ENCODE measurements around the gene AOC1.

The AOC1 gene

DNA sequence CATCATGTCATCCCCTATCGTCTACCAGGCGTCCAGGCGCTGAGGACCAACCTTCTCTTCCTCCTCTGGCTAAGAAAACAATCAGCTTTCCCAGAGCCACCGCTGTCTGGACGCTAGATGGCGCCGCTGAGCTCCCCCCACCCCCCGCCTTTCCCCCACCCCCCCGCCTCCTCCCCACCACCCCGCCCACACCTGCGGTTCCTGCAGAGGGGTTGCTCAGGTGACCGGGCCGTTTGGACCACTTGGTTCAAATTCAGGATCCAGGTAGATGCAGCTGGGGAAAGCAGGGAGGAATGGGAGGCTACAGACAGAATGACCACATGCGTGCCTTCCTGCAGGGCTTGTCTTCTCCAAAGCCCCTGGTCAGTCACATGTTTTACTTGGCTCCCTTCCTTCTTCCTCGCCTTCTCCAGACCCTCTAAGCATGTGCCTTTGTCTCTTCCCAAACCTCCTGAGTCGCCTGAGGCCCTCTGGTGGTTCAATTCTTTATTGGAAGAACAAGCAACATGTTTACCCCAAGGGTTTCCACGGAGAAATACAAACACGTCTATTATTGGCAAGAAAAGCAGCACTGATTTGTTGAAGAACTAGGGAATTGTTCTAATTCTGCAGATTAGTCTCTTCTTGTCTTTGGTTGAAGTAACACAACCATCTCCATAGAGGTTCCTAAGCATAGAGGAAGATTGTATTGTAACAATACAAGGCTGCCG lies 24.7 kb downstream of the AOC1 start:
- no CpG with 5 or more reads among the region's 19 CpGs for WGBS (ENCODE audit: insufficient coverage, insufficient read length)
- Histone ChIP-seq H3K4me3 (ENCODE audit: low read length) (peak overlapping the region; percentile 2; the same call in 1 of the 2 replicates), H3K27ac (ENCODE audit: low read length) (no peak overlapping the region)

DNA sequence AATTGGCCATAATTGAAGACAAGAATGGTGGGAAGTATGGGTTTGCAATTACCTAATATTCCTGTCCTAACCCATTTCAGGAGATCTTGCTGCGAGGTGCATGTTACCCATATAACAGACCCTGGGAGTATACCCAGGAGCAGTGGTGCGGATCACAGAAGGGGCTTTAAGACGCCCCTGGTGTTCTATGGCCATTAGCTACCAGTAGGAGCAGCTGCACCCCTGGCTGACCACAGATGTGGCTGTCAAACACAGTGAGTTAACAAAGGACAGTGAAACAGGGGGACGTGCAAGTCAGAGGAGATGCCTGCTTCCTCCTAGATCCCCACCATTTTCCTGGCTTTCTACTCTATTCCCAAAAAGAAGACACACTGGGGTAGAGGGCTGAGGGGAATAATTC lies 25.2 kb downstream of the AOC1 start:
- no peak overlapping the region for H3K27ac ChIP-seq (ENCODE audit: low read length)
- no peak overlapping the region for H3K4me3 ChIP-seq (ENCODE audit: low read length)
- no CpG with 5 or more reads among the region's 4 CpGs for WGBS (ENCODE audit: insufficient coverage, insufficient read length)
- H3K9me3 ChIP-seq (ENCODE audit: control insufficient read depth, insufficient read depth, low read length) = no peaks in the 10 kb centered on the region
- no peak for DNase-seq (ENCODE audit: low read depth, low spot score)
- H3K4me1 ChIP-seq (ENCODE audit: control insufficient read depth, insufficient read depth, low read length) = no peaks in the 10 kb centered on the region
- no peaks in the 10 kb centered on the region for H3K27me3 ChIP-seq (ENCODE audit: control insufficient read depth, insufficient read depth, low read length)
- no peaks in the 10 kb centered on the region for H3K36me3 ChIP-seq (ENCODE audit: control insufficient read depth, insufficient read depth, low read length)

More for the DNA sequence above, 24.7 kb downstream of the AOC1 start:
- DNase-seq (ENCODE audit: low read depth, low spot score) = peak; percentile 72
- H3K9me3 ChIP-seq (ENCODE audit: control insufficient read depth, insufficient read depth, low read length) = no peaks in the 10 kb centered on the region
- H3K36me3 ChIP-seq (ENCODE audit: control insufficient read depth, insufficient read depth, low read length) = no peaks in the 10 kb centered on the region
- H3K27me3 ChIP-seq (ENCODE audit: control insufficient read depth, insufficient read depth, low read length) = no peaks in the 10 kb centered on the region
- no peaks in the 10 kb centered on the region for H3K4me1 ChIP-seq (ENCODE audit: control insufficient read depth, insufficient read depth, low read length)

DNA sequence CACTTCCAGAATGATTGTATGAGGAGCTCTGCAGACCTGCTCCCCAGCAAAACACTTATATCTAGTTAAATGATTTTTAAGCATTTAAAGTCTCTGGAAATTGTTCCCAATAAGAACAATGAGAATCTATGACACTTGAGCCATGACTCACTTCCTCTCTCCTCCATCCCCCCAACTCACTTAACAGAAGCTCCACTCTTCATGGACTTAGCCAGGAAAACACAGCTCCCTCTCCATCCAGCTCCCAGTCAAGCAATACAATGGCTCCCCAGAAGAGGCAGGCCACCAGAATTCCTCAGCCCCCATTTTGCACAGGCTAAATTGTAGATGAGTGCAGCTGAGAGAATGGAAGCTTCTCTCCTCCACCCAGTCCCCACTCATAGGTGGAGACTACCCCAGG lies 27.0 kb downstream of the AOC1 start:
- no peaks in the 10 kb centered on the region for H3K4me1 ChIP-seq (ENCODE audit: control insufficient read depth, insufficient read depth, low read length)
- no peak overlapping the region for H3K4me3 ChIP-seq (ENCODE audit: low read length)
- no peaks in the 10 kb centered on the region for H3K9me3 ChIP-seq (ENCODE audit: control insufficient read depth, insufficient read depth, low read length)
- no peak for DNase-seq (ENCODE audit: low read depth, low spot score)
- no peaks in the 10 kb centered on the region for H3K27me3 ChIP-seq (ENCODE audit: control insufficient read depth, insufficient read depth, low read length)
- no peaks in the 10 kb centered on the region for H3K36me3 ChIP-seq (ENCODE audit: control insufficient read depth, insufficient read depth, low read length)
- no peak overlapping the region for H3K27ac ChIP-seq (ENCODE audit: low read length)

DNA sequence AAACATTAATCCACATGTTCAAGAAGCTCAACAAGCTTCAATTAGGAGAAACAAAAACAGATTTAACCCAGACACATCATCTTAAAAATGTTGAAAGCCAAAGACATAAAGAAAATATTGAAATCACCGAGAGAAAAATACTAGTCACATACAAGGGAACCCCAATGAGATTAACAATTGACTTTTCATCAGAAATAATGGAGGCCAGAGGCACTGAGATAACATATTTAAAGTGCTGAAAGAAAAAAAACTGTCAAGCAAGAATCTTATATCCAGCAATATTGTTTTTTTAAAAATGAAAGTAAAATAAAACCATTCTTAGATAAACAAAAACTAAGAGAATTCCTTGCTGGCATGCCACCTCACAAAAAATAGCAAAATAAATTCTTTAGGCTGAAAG lies 28.9 kb downstream of the AOC1 start:
- no peaks in the 10 kb centered on the region for H3K4me1 ChIP-seq (ENCODE audit: control insufficient read depth, insufficient read depth, low read length)
- no peak for DNase-seq (ENCODE audit: low read depth, low spot score)
- H3K4me3 ChIP-seq (ENCODE audit: low read length) = no peak overlapping the region
- H3K27ac ChIP-seq (ENCODE audit: low read length) = no peak overlapping the region
- H3K9me3 ChIP-seq (ENCODE audit: control insufficient read depth, insufficient read depth, low read length) = no peaks in the 10 kb centered on the region
- no peaks in the 10 kb centered on the region for H3K27me3 ChIP-seq (ENCODE audit: control insufficient read depth, insufficient read depth, low read length)
- H3K36me3 ChIP-seq (ENCODE audit: control insufficient read depth, insufficient read depth, low read length) = no peaks in the 10 kb centered on the region
- no CpG with 5 or more reads among the region's 1 CpG for WGBS (ENCODE audit: insufficient coverage, insufficient read length)

DNA sequence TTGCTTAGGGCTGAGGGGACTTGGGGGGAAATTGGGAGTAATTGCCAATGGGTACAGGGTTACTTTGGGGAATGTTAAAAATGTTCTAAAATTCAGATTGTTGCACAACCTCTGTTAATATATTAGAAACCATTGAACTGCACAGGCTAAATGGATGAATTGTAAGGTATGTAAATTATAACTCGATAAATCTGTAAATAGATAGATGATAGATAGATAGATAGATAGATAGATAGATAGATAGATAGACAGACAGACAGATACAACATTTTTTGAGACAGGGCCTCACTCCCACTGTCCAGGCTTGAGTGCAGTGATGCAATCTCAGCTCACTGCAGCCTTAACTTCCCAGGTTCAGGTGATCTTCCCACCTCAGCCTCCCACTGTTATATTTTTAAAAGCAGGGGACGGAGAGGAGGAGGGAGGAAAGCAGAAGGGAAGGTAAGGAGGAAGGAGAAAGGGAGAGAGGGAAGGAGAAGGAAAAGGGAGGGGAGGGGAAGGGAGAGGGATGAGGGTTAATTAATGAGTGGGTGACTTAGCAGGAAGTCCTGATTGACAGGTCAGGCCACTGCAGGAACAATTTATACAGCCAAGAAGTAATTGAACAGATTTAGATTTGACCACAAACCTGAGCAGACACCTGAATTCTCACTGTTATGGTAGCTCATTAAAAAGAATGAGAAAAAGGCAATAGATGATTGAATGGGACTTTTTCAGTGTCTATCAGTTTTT lies 38.7 kb downstream of the AOC1 start:
- Histone ChIP-seq H3K4me1 (ENCODE audit: control insufficient read depth, insufficient read depth, low read length) (no peaks in the 10 kb centered on the region), H3K36me3 (ENCODE audit: control insufficient read depth, insufficient read depth, low read length) (no peaks in the 10 kb centered on the region), H3K27ac (ENCODE audit: low read length) (no peak overlapping the region), H3K9me3 (ENCODE audit: control insufficient read depth, insufficient read depth, low read length) (no peaks in the 10 kb centered on the region), H3K4me3 (ENCODE audit: low read length) (no peak overlapping the region), H3K27me3 (ENCODE audit: control insufficient read depth, insufficient read depth, low read length) (no peaks in the 10 kb centered on the region)
- WGBS (ENCODE audit: insufficient coverage, insufficient read length) = no CpG with 5 or more reads among the region's 2 CpGs
- DNase-seq (ENCODE audit: low read depth, low spot score) = no peak

DNA sequence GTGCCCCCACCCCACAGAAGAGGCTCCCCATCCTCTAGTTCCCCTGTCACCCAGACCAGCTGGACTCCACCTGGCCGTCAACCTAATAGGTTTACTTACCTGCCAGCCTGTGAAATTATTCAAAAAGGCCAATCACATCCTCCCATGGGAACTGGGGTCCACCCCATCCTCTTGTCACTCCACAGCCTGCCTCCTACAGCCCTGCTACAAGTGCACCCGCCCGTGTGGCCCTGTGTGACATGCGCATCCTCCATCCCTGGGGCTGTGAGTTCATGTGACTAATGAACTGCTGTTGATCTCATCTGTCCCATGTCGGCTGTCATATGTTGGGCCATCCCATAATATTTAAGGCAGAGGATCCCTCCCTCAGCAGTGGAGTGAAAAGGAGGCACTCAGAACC lies 39.4 kb downstream of the AOC1 start:
- no CpG with 5 or more reads among the region's 5 CpGs for WGBS (ENCODE audit: insufficient coverage, insufficient read length)
- Histone ChIP-seq H3K27me3 (ENCODE audit: control insufficient read depth, insufficient read depth, low read length) (no peaks in the 10 kb centered on the region), H3K4me3 (ENCODE audit: low read length) (no peak overlapping the region), H3K36me3 (ENCODE audit: control insufficient read depth, insufficient read depth, low read length) (no peaks in the 10 kb centered on the region), H3K4me1 (ENCODE audit: control insufficient read depth, insufficient read depth, low read length) (no peaks in the 10 kb centered on the region), H3K27ac (ENCODE audit: low read length) (no peak overlapping the region), H3K9me3 (ENCODE audit: control insufficient read depth, insufficient read depth, low read length) (no peaks in the 10 kb centered on the region)
- DNase-seq (ENCODE audit: low read depth, low spot score) = no peak

DNA sequence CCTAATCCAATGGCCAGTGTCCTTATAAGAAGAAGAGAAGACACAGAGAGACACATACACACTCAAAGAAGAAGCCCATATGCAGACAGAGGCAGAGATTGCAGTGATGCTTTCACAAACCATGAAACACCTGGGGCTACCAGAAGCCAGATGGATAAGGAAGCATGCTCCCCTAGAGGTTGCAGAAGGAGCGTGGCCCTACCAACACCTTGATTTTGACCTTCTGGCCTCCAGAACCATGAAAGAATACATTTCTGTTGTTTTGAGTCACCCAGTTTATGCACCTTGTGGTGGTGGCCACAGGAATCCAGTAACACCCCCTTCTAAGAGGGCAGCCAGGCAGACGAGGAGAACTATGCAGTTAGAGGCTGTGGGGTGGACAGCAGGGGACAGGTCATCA lies 43.5 kb downstream of the AOC1 start:
- Histone ChIP-seq H3K4me1 (ENCODE audit: control insufficient read depth, insufficient read depth, low read length) (no peaks in the 10 kb centered on the region), H3K27ac (ENCODE audit: low read length) (no peak overlapping the region), H3K36me3 (ENCODE audit: control insufficient read depth, insufficient read depth, low read length) (no peaks in the 10 kb centered on the region), H3K9me3 (ENCODE audit: control insufficient read depth, insufficient read depth, low read length) (no peaks in the 10 kb centered on the region), H3K27me3 (ENCODE audit: control insufficient read depth, insufficient read depth, low read length) (no peaks in the 10 kb centered on the region; the same call in 1 of the 2 replicates), H3K4me3 (ENCODE audit: low read length) (no peak overlapping the region)
- no CpG with 5 or more reads among the region's 2 CpGs for WGBS (ENCODE audit: insufficient coverage, insufficient read length)
- DNase-seq (ENCODE audit: low read depth, low spot score) = no peak

DNA sequence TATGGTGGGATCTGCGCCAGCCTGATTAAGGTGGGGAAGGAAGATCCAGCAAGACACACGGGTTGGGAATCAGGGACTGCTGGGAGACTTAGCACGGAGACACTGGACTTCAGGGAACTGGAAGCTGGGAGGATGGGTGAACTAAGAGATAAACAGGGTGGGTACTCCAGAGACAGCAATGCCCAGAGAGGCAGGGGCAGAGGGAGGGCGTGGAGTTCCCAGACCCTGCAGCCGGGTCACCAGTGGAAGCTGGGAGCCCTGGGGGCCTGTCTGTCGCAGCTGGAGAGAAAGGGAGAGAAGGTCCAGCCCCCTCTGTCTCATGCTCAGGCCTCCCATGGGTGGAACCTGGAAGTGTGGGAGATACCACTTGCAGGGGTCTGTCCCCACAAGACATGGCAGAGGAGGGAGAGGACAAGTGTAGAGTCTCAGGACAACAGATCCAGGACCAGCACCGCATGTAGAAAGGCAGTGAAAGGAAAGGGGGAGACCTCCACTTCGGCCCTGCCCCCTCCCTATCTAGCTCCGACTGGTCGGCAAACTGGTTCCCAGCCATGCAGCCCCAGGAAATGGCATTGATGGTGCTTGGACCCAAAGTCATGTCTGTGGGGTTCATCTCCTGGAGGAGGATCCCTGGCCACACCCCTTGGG lies 44.4 kb downstream of the AOC1 start:
- Histone ChIP-seq H3K9me3 (ENCODE audit: control insufficient read depth, insufficient read depth, low read length) (no peaks in the 10 kb centered on the region), H3K27ac (ENCODE audit: low read length) (no peak overlapping the region), H3K27me3 (ENCODE audit: control insufficient read depth, insufficient read depth, low read length) (no peaks in the 10 kb centered on the region; the same call in 1 of the 2 replicates), H3K4me3 (ENCODE audit: low read length) (no peak overlapping the region), H3K4me1 (ENCODE audit: control insufficient read depth, insufficient read depth, low read length) (peaks cover 3% of the 10 kb centered on the region; the same call in 1 of the 2 replicates), H3K36me3 (ENCODE audit: control insufficient read depth, insufficient read depth, low read length) (no peaks in the 10 kb centered on the region)
- no peak for DNase-seq (ENCODE audit: low read depth, low spot score)
- no CpG with 5 or more reads among the region's 10 CpGs for WGBS (ENCODE audit: insufficient coverage, insufficient read length)

DNA sequence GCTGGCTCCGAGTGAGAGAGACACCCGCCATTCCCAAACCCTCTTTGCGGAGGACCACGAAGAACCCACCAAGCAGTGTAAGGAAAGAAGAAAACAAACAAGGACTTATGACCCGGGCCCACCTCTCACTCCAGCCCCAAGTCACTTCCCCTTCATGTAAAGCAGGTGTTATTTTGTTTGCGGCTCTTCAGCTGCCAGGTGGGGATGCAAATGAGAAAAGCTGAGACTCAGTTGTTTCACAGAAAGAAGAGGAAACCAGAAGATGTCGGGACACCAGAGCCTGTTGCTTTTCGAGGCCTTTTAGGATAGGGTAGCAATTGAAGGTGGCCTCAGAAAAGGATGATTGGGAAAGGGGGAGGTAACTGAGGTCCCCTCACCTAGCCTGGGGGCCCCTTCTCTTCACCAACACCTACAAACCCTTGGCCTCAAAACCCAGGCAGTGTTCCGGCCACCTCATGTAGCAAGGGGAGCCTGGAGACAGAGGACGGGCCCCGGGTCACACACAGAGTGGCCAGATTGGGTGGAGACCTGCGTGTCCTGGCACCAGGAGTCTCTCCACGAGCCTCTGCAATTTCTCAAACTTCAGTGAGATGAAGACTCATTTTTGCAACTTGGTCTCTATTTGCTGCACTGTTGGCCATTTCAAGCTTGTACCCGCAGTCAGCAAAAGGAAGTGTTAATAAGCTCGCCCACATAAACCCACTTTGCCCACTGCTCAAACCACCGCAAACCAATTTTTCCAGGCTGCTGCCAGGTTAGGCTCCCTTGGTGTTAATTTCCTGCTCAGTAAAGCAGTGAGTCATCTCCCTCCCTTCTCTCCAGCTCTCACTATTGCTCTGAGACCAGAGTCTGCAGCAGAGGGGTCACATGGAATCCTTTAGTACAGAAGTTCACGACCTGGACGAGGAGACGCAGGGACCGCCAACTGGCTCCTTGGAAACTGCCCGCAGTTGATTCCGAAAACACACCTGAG lies 45.5 kb downstream of the AOC1 start:
- H3K27me3 ChIP-seq (ENCODE audit: control insufficient read depth, insufficient read depth, low read length) = no peaks in the 10 kb centered on the region; the same call in 1 of the 2 replicates
- H3K4me3 ChIP-seq (ENCODE audit: low read length) = no peak overlapping the region
- H3K27ac ChIP-seq (ENCODE audit: low read length) = no peak overlapping the region
- no peaks in the 10 kb centered on the region for H3K36me3 ChIP-seq (ENCODE audit: control insufficient read depth, insufficient read depth, low read length)
- no peaks in the 10 kb centered on the region for H3K9me3 ChIP-seq (ENCODE audit: control insufficient read depth, insufficient read depth, low read length)
- peaks cover 3% of the 10 kb centered on the region; the same call in 1 of the 2 replicates for H3K4me1 ChIP-seq (ENCODE audit: control insufficient read depth, insufficient read depth, low read length)
- no peak for DNase-seq (ENCODE audit: low read depth, low spot score)
- no CpG with 5 or more reads among the region's 22 CpGs for WGBS (ENCODE audit: insufficient coverage, insufficient read length)
